Vagina (tissue), 2 donors: ENCODE measurements around the gene OAS1.

Experiments used
- CTCF ChIP-seq, 3 experiments: fragments of 450-650 bp in 2 of 3; fragments of 200-600 bp in 1 of 3; sonication (generic) in 1 of 3; IDR thresholded peaks; one replicate each; pipeline ENCODE4 v1.5.1; 2017 to 2019; ENCODE audit warnings: antibody characterized with exemption in 3 of 3, mild to moderate bottlenecking in 2 of 3, moderate library complexity in 2 of 3
- POLR2A ChIP-seq, 2 donors: fragments of 450-650 bp; IDR thresholded peaks; one replicate each; pipeline ENCODE4 v1.6.1; 2017; ENCODE audit warnings: antibody characterized with exemption in 2 of 2, mild to moderate bottlenecking in 2 of 2, moderate library complexity in 2 of 2

- TF ChIP-seq POLR2A (IDR thresholded peaks at IDR 0.05) (no peak), CTCF (IDR thresholded peaks at IDR 0.05) (no peak)
Measured at GRCh38 chr12:112907415-112908157, 824 bp downstream of the OAS1 start.
